Astrocyte (in vitro differentiated cells and primary cell): ENCODE measurements around the gene PPP1R11. TPM values are rescaled to one million over a fixed set of nuclear protein-coding genes. Genes with fewer than 3 reads are reported as not detected.

ENCODE experiments used
- DNase-seq: peaks from one replicate; pipeline ENCODE4 v3.0.0-alpha.2; 2010; ENCODE audit warnings: low read depth
- FAIRE-seq: peaks from 2 replicates; lab custom pipeline; 2011; peaks lifted over from hg19 to GRCh38; lab: Jason Lieb, UNC
- H2AFZ ChIP-seq: 2 replicates; pipeline ENCODE4 v1.6.0; 2012; ENCODE audit warnings: low read depth, low read length, inconsistent platforms
- H3K27ac ChIP-seq: 2 replicates; pipeline ENCODE4 v1.5.1; 2011; ENCODE audit warnings: low read depth, low read length, inconsistent platforms
- H3K27me3 ChIP-seq: 2 replicates; pipeline ENCODE4 v1.6.0; 2011; ENCODE audit warnings: low read length, inconsistent platforms; ENCODE audit not compliant: insufficient read depth
- H3K36me3 ChIP-seq: 2 replicates; pipeline ENCODE4 v1.5.1; 2011; ENCODE audit warnings: low read length, inconsistent platforms; ENCODE audit not compliant: insufficient read depth
- H3K4me1 ChIP-seq: 2 replicates; pipeline ENCODE4 v1.5.1; 2011; ENCODE audit warnings: low read length, inconsistent platforms; ENCODE audit not compliant: insufficient read depth
- H3K4me2 ChIP-seq: 2 replicates; pipeline ENCODE4 v1.6.0; 2012; ENCODE audit warnings: low read length, inconsistent platforms
- H3K4me3 ChIP-seq: 2 replicates; pipeline ENCODE4 v1.5.1; 2011; ENCODE audit warnings: low read depth, mild to moderate bottlenecking, low read length, inconsistent platforms; ENCODE audit not compliant: insufficient read depth
- H3K79me2 ChIP-seq: 2 replicates; pipeline ENCODE4 v1.6.0; 2012; ENCODE audit warnings: mild to moderate bottlenecking, low read length, inconsistent platforms; ENCODE audit not compliant: insufficient read depth
- H3K9ac ChIP-seq: 2 replicates; pipeline ENCODE4 v1.6.0; 2012; ENCODE audit warnings: mild to moderate bottlenecking, low read length, inconsistent platforms
- H3K9me3 ChIP-seq: 2 replicates; pipeline ENCODE4 v1.5.1; 2012; ENCODE audit warnings: low read depth, mild to moderate bottlenecking, low read length, inconsistent platforms; ENCODE audit not compliant: insufficient read depth
- H4K20me1 ChIP-seq: 2 replicates; pipeline ENCODE4 v1.6.0; 2012; ENCODE audit warnings: low read length, inconsistent platforms; ENCODE audit not compliant: insufficient read depth
- H3K27ac Mint-ChIP-seq: one replicate; pipeline ENCODE4 v1.8.0; 2021; ENCODE audit warnings: mild to moderate bottlenecking, mixed read lengths; ENCODE audit not compliant: unreplicated experiment
- H3K27me3 Mint-ChIP-seq: one replicate; pipeline ENCODE4 v1.8.0; 2021; ENCODE audit warnings: low read depth, mixed read lengths; ENCODE audit not compliant: unreplicated experiment
- H3K36me3 Mint-ChIP-seq: one replicate; pipeline ENCODE4 v1.8.0; 2021; ENCODE audit warnings: low read depth, mixed read lengths; ENCODE audit not compliant: unreplicated experiment
- H3K4me1 Mint-ChIP-seq: one replicate; pipeline ENCODE4 v1.8.0; 2021; ENCODE audit warnings: low read depth, mixed read lengths; ENCODE audit not compliant: unreplicated experiment
- H3K4me3 Mint-ChIP-seq: one replicate; pipeline ENCODE4 v1.8.0; 2021; ENCODE audit warnings: mild to moderate bottlenecking, moderate library complexity, mixed read lengths; ENCODE audit not compliant: unreplicated experiment
- H3K9me3 Mint-ChIP-seq: one replicate; pipeline ENCODE4 v1.8.0; 2021; ENCODE audit warnings: mild to moderate bottlenecking, mixed read lengths; ENCODE audit not compliant: unreplicated experiment
- CTCF ChIP-seq: IDR thresholded peaks from 2 replicates; pipeline ENCODE4 v1.5.1; 2011; ENCODE audit warnings: low read depth, mild to moderate bottlenecking, inconsistent platforms, low read length, moderate library complexity; ENCODE audit not compliant: insufficient read depth
- EZH2 ChIP-seq: IDR thresholded peaks from 2 replicates; pipeline ENCODE4 v1.6.1; 2012; ENCODE audit warnings: mild to moderate bottlenecking, low read length, inconsistent platforms; ENCODE audit not compliant: insufficient read depth
- total RNA-seq: library from RNA; stranded (reverse); gene quantifications from 2 replicates; pipeline ENCODE4 v1.2.1, GENCODE V29; 2021

The PPP1R11 gene
- total RNA-seq, 1 donor from 2014 or later = 37.8 TPM

GRCh38 chr6:30112402-30112994, 45.5 kb downstream of the PPP1R11 start:
- H3K4me2 ChIP-seq = no peak overlapping the region
- no peak overlapping the region for H3K27ac ChIP-seq
- H3K9ac ChIP-seq = no peak overlapping the region
- Mint-ChIP-seq H3K36me3 (peaks cover 2% of the 10 kb centered on the region), H3K4me1 (no peaks in the 10 kb centered on the region), H3K27me3 (peaks cover 63% of the 10 kb centered on the region), H3K4me3 (no peak overlapping the region), H3K9me3 (no peaks in the 10 kb centered on the region), H3K27ac (no peak overlapping the region)
- TF ChIP-seq CTCF = no peak
- no peak for TF ChIP-seq EZH2
- no peak for FAIRE-seq
- no peaks in the 10 kb centered on the region for H3K79me2 ChIP-seq
- H2AFZ ChIP-seq = no peak overlapping the region
- H3K36me3 ChIP-seq = no peaks in the 10 kb centered on the region
- no peaks in the 10 kb centered on the region for H3K9me3 ChIP-seq
- peaks cover 38% of the 10 kb centered on the region for H3K27me3 ChIP-seq
- H3K4me1 ChIP-seq = no peaks in the 10 kb centered on the region
- no peaks in the 10 kb centered on the region for H4K20me1 ChIP-seq
- DNase-seq = no peak
- H3K4me3 ChIP-seq = no peak overlapping the region

- DNase-seq = no peak
- Histone ChIP-seq H3K27ac (no peak within 1 kb of the TSS), H3K4me3 (no peak within 1 kb of the TSS), H4K20me1 (no peaks in the 10 kb centered on the region), H3K36me3 (no peaks in the 10 kb centered on the region), H3K79me2 (no peaks in the 10 kb centered on the region), H3K27me3 (peaks cover 38% of the 10 kb centered on the region), H3K4me2 (no peak within 1 kb of the TSS), H3K9ac (no peak within 1 kb of the TSS), H3K9me3 (no peaks in the 10 kb centered on the region), H3K4me1 (no peaks in the 10 kb centered on the region), H2AFZ (no peak within 1 kb of the TSS)
- Mint-ChIP-seq H3K36me3 (no peaks in the 10 kb centered on the region), H3K4me1 (no peaks in the 10 kb centered on the region), H3K27me3 (peaks cover 57% of the 10 kb centered on the region), H3K9me3 (no peaks in the 10 kb centered on the region), H3K4me3 (no peak within 1 kb of the TSS), H3K27ac (no peak within 1 kb of the TSS)
- no peak for TF ChIP-seq CTCF
- no peak for TF ChIP-seq EZH2
- no peak for FAIRE-seq
Observed at GRCh38 chr6:30113003-30113759, 46.2 kb downstream of the PPP1R11 start, which contains the start of gene TRIM31. Gene TRIM31, minus strand, starts transcription at chr6:30113090. Its CDS starts 285 bp downstream, at chr6:30112805.

GRCh38 chr6:30113841-30114240, 46.8 kb downstream of the PPP1R11 start:
- Mint-ChIP-seq H3K4me3 (no peak overlapping the region), H3K27ac (no peak overlapping the region), H3K9me3 (no peaks in the 10 kb centered on the region), H3K27me3 (peaks cover 53% of the 10 kb centered on the region), H3K36me3 (no peaks in the 10 kb centered on the region), H3K4me1 (no peaks in the 10 kb centered on the region)
- Histone ChIP-seq H3K4me3 (no peak overlapping the region), H2AFZ (no peak overlapping the region), H3K79me2 (no peaks in the 10 kb centered on the region), H3K4me2 (no peak overlapping the region), H3K36me3 (no peaks in the 10 kb centered on the region), H3K4me1 (no peaks in the 10 kb centered on the region), H3K9ac (no peak overlapping the region), H4K20me1 (no peaks in the 10 kb centered on the region), H3K27ac (no peak overlapping the region), H3K27me3 (peaks cover 35% of the 10 kb centered on the region), H3K9me3 (no peaks in the 10 kb centered on the region)
- DNase-seq (no peak), FAIRE-seq (no peak)
- TF ChIP-seq EZH2 (no peak), CTCF (no peak)
